ENCODE measurements around the gene YARS1. TPM values are rescaled to one million over a fixed set of nuclear protein-coding genes. Genes with fewer than 3 reads are reported as not detected.

Gene YARS1
- total RNA-seq, 4 donors from 2014 or later = 29.1 to 54.1 (median 46.0) TPM

DNA sequence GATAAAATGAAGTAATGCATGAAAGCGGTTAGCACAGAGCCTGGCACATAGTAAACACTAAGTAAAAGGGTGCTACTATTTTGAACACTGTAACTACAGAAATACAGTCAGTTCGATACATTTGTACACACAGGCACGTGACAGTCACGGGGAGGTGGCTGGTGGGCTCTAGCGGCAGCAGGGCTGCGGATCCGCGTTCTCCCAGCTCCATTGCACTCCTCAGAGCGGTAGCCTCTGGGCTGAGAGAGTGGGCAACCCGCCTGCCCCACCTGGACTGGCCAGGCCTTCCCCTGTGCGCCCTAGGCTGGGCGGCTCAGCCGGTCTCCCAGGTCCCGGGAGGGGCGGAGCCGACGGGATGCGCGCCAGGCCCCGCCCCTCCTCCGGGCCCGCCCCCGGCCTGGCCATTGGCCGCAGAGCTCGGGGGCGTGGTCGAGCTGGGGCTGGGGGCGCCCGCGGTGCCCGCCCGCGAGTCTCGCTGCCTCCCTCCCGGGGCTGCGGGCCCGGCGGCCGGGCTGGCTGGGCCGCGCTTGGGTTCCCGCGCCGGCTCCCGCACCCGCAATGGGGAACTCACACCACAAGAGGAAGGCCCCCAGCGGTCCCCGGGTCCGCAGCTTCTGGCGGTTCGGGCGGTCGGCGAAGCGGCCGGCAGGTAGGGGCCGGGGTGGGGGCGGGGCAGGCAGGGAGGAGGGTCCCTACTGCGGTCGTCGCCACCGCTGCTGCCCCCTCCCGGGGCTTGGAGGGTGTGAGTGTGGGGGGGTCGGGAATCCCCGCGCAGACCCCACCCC is 63.4 kb downstream of the YARS1 start:
- TF ChIP-seq POLR2A (IDR thresholded peaks at IDR 0.05) (peak in 1 of 2 donors; percentile 33), POLR2AphosphoS5 (IDR thresholded peaks at IDR 0.05) (no peak)
- TF ChIP-seq, protein P1, sequence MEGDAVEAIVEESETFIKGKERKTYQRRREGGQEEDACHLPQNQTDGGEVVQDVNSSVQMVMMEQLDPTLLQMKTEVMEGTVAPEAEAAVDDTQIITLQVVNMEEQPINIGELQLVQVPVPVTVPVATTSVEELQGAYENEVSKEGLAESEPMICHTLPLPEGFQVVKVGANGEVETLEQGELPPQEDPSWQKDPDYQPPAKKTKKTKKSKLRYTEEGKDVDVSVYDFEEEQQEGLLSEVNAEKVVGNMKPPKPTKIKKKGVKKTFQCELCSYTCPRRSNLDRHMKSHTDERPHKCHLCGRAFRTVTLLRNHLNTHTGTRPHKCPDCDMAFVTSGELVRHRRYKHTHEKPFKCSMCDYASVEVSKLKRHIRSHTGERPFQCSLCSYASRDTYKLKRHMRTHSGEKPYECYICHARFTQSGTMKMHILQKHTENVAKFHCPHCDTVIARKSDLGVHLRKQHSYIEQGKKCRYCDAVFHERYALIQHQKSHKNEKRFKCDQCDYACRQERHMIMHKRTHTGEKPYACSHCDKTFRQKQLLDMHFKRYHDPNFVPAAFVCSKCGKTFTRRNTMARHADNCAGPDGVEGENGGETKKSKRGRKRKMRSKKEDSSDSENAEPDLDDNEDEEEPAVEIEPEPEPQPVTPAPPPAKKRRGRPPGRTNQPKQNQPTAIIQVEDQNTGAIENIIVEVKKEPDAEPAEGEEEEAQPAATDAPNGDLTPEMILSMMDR (IDR thresholded peaks at IDR 0.05) = no peak
- Histone ChIP-seq H3K27ac (peak overlapping the region; percentile 30 to 90 (median 84)), H3K9me3 (no peaks in the 10 kb centered on the region), H3K36me3 (no peaks in the 10 kb centered on the region), H3K4me1 (peaks cover 3 to 40% (median 17%) of the 10 kb centered on the region in 3 donors), H3K27me3 (no peaks in the 10 kb centered on the region), H3K4me3 (peak overlapping the region; percentile 48 to 82)
- ATAC-seq = peak; percentile 93
- WGBS, 2 donors (ENCODE audit: low coverage in 1 of 2) = 4 to 27% methylated on average over 3 to 8 of the region's 66 CpGs

- TF ChIP-seq EP300 (IDR thresholded peaks at IDR 0.05) = no peak
- TF ChIP-seq POLR2AphosphoS5 (IDR thresholded peaks at IDR 0.05) = no peak
- no peak for TF ChIP-seq POLR2A (IDR thresholded peaks at IDR 0.05)
- TF ChIP-seq, protein P1 (IDR thresholded peaks at IDR 0.05) = no peak
- no peaks in the 10 kb centered on the region for H3K9me3 ChIP-seq
- H3K27ac ChIP-seq = no peak overlapping the region
- WGBS, 2 donors (ENCODE audit: low coverage in 1 of 2) = 50% methylated on average over 1 of the region's 3 CpGs; no CpG with 5 or more reads in 1 of the 2 donors
- H3K4me1 ChIP-seq = peaks cover 3 to 23% (median 12%) of the 10 kb centered on the region in 3 donors
- H3K27me3 ChIP-seq = no peaks in the 10 kb centered on the region
- no peaks in the 10 kb centered on the region for H3K36me3 ChIP-seq
- no peak overlapping the region for H3K4me3 ChIP-seq
- no peak for ATAC-seq
Observed at GRCh38 chr1:32749771-32750170, 67.4 kb downstream of the YARS1 start.

GRCh38 chr1:32749332-32749731 is 67.8 kb downstream of the YARS1 start:
- H3K27me3 ChIP-seq = no peaks in the 10 kb centered on the region
- ATAC-seq = no peak
- no peaks in the 10 kb centered on the region for H3K9me3 ChIP-seq
- H3K36me3 ChIP-seq = no peaks in the 10 kb centered on the region
- no peak overlapping the region for H3K27ac ChIP-seq
- H3K4me3 ChIP-seq = no peak overlapping the region
- TF ChIP-seq POLR2AphosphoS5 (IDR thresholded peaks at IDR 0.05) = no peak
- TF ChIP-seq EP300 (IDR thresholded peaks at IDR 0.05) = no peak
- TF ChIP-seq, protein P1 (IDR thresholded peaks at IDR 0.05) = no peak
- no peak for TF ChIP-seq POLR2A (IDR thresholded peaks at IDR 0.05)
- peaks cover 3 to 19% (median 7%) of the 10 kb centered on the region in 3 donors for H3K4me1 ChIP-seq
- WGBS, 2 donors (ENCODE audit: low coverage in 1 of 2) = 80% methylated on average over 2 of the region's 4 CpGs; no CpG with 5 or more reads in 1 of the 2 donors

DNA sequence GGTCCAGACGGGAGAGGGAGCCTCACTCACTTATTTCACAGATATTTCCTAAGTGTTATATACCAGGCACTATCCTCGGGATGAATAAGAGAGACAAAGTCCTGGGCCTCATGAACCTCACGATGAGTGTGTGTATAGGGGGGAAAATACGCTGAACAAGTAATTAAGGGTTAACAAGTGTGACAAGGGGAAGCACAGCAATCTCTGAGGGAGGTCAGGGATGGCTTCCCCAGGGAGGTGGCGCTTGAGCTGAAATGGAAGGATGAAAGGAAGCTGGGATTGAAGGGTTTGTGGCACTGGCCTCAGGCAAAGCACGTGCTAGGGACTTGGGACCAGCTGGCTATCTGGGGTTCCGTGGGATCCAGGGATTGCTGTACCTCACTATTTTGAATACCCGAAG is 68.2 kb downstream of the YARS1 start:
- Histone ChIP-seq H3K4me1 (peaks cover 3 to 16% (median 4%) of the 10 kb centered on the region in 3 donors), H3K36me3 (no peaks in the 10 kb centered on the region), H3K4me3 (no peak overlapping the region), H3K27ac (no peak overlapping the region), H3K27me3 (no peaks in the 10 kb centered on the region), H3K9me3 (no peaks in the 10 kb centered on the region)
- TF ChIP-seq, protein P1 (IDR thresholded peaks at IDR 0.05) = no peak
- TF ChIP-seq POLR2AphosphoS5 (IDR thresholded peaks at IDR 0.05) (no peak), EP300 (IDR thresholded peaks at IDR 0.05) (no peak), POLR2A (IDR thresholded peaks at IDR 0.05) (no peak)
- ATAC-seq = no peak
- 75 to 84% methylated on average over 4 to 8 of the region's 8 CpGs for WGBS, 2 donors (ENCODE audit: low coverage in 1 of 2)

- Histone ChIP-seq H3K9me3 (no peaks in the 10 kb centered on the region), H3K27me3 (no peaks in the 10 kb centered on the region), H3K4me1 (peaks cover 3 to 17% (median 9%) of the 10 kb centered on the region in 3 donors), H3K27ac (no peak overlapping the region), H3K4me3 (no peak overlapping the region), H3K36me3 (no peaks in the 10 kb centered on the region)
- TF ChIP-seq EP300 (IDR thresholded peaks at IDR 0.05) (no peak), POLR2AphosphoS5 (IDR thresholded peaks at IDR 0.05) (no peak), POLR2A (IDR thresholded peaks at IDR 0.05) (no peak)
- TF ChIP-seq, protein P1 (IDR thresholded peaks at IDR 0.05) = no peak
- 94% methylated on average over 3 of the region's 4 CpGs for WGBS, 2 donors (ENCODE audit: low coverage in 1 of 2)
- no peak for ATAC-seq
Observed at GRCh38 chr1:32748348-32748747, 68.8 kb downstream of the YARS1 start.
